Thoracic aorta (tissue), 2 donors: ENCODE data around the gene MNX1. TPM values are rescaled to one million over a fixed set of nuclear protein-coding genes. Genes with fewer than 3 reads are reported as not detected.

Experiments
- ATAC-seq: fragments of 150-250 bp; one replicate; pipeline ENCODE4 v1.8.0; 2017; ENCODE audit warnings: low read depth; ENCODE audit not compliant: insufficient number of reproducible peaks, low FRiP score
- DNase-seq: peaks from one replicate; pipeline ENCODE4 v3.0.0-alpha.2; 2020; ENCODE audit warnings: low spot score
- H3K27ac ChIP-seq, 2 donors: fragments of 200-600 bp; sonication (generic); 1 replicate in 1 of 2; 2 replicates in 1 of 2; pipeline ENCODE4 v1.5.1; 2016; ENCODE audit warnings: mild to moderate bottlenecking in 2 of 2, moderate library complexity in 2 of 2
- H3K27me3 ChIP-seq: fragments of 200-600 bp; sonication (generic); replicated peaks from 2 replicates; pipeline ENCODE4 v1.6.0; 2016; ENCODE audit warnings: mild to moderate bottlenecking; ENCODE audit not compliant: insufficient read depth
- H3K36me3 ChIP-seq: fragments of 200-600 bp; sonication (generic); one replicate; pipeline ENCODE4 v1.5.1; 2016
- H3K4me1 ChIP-seq, 2 donors: fragments of 200-600 bp; sonication (generic); 1 replicate in 1 of 2; 2 replicates in 1 of 2; pipeline versions ENCODE4 v1.5.1 to v1.6.0; 2016; ENCODE audit warnings: low read depth in 2 of 2, mild to moderate bottlenecking in 1 of 2; ENCODE audit not compliant: control insufficient read depth in 1 of 2
- H3K4me3 ChIP-seq: fragments of 200-600 bp; sonication (generic); 2 replicates; pipeline ENCODE4 v1.5.1; 2016; ENCODE audit warnings: mild to moderate bottlenecking
- H3K9me3 ChIP-seq: fragments of 200-600 bp; sonication (generic); 2 replicates; pipeline ENCODE4 v1.5.1; 2016
- CTCF ChIP-seq: fragments of 200-600 bp; sonication (generic); IDR thresholded peaks from one replicate; pipeline ENCODE4 v1.5.1; 2019; ENCODE audit warnings: antibody characterized with exemption
- total RNA-seq, 2 donors: library from RNA; depleted of rRNA; stranded (reverse); fragments of >200 nt; gene quantifications; one replicate each; pipeline versions ENCODE4 v1.1.0 to v1.2.3, GENCODE V29; 2016

Gene MNX1
- total RNA-seq, 2 donors from 2014 or later = not detected

- ATAC-seq = no peak
- Histone ChIP-seq H3K27ac (no peak overlapping the region), H3K4me1 (peaks cover 5 to 56% of the 10 kb centered on the region in 2 donors), H3K27me3 (peaks cover 34% of the 10 kb centered on the region), H3K4me3 (no peak overlapping the region), H3K36me3 (no peaks in the 10 kb centered on the region), H3K9me3 (no peaks in the 10 kb centered on the region)
- TF ChIP-seq CTCF = no peak
- DNase-seq = no peak
Measured at GRCh38 chr7:157006829-157007469, 3.5 kb downstream of the MNX1 start.

- no peak overlapping the region for H3K4me3 ChIP-seq
- no peaks in the 10 kb centered on the region for H3K9me3 ChIP-seq
- H3K36me3 ChIP-seq = no peaks in the 10 kb centered on the region
- TF ChIP-seq CTCF = no peak
- ATAC-seq = no peak
- no peak for DNase-seq
- no peak overlapping the region for H3K27ac ChIP-seq
- peaks cover 41% of the 10 kb centered on the region for H3K27me3 ChIP-seq
- peaks cover 5 to 55% of the 10 kb centered on the region in 2 donors for H3K4me1 ChIP-seq
Measured at GRCh38 chr7:157006205-157006747, 4.2 kb downstream of the MNX1 start.

GRCh38 chr7:157005456-157006204 is 4.8 kb downstream of the MNX1 start:
- peaks cover 44% of the 10 kb centered on the region for H3K27me3 ChIP-seq
- ATAC-seq = no peak
- no peak overlapping the region for H3K4me3 ChIP-seq
- no peak for TF ChIP-seq CTCF
- no peak overlapping the region for H3K27ac ChIP-seq
- no peaks in the 10 kb centered on the region for H3K36me3 ChIP-seq
- no peak for DNase-seq
- no peaks in the 10 kb centered on the region for H3K9me3 ChIP-seq
- peaks cover 9 to 49% of the 10 kb centered on the region in 2 donors for H3K4me1 ChIP-seq

- Histone ChIP-seq H3K27ac (no peak overlapping the region), H3K27me3 (peaks cover 44% of the 10 kb centered on the region), H3K36me3 (no peaks in the 10 kb centered on the region), H3K4me3 (no peak overlapping the region), H3K9me3 (no peaks in the 10 kb centered on the region), H3K4me1 (peaks cover 18 to 50% of the 10 kb centered on the region in 2 donors)
- no peak for ATAC-seq
- no peak for DNase-seq
- no peak for TF ChIP-seq CTCF
Measured at GRCh38 chr7:157004521-157005455, 5.7 kb downstream of the MNX1 start.
